Right ventricle myocardium superior (tissue), 1 donor: ENCODE measurements around the gene FILIP1L. TPM values are rescaled to one million over a fixed set of nuclear protein-coding genes. Genes with fewer than 3 reads are reported as not detected.

Experiments
- ATAC-seq: fragments of 200-7000 bp; cut with Tn5 transposase; one replicate; pipeline ENCODE4 v1.9.1; 2020; ENCODE audit warnings: mild to moderate bottlenecking; ENCODE audit not compliant: poor library complexity
- DNase-seq: peaks from one replicate; pipeline ENCODE4 v3.0.0-alpha.2; 2020
- intact Hi-C: fragments of 100-400 bp; cut with DNase I; formaldehyde crosslinking; loops from one replicate; pipeline ENCODE4 v1.11.2; 2022
- total RNA-seq: library from RNA; stranded (reverse); fragmentation: NEBNext Ultra II Directional; extraction: Animal tissue kit (Norgen Biotek cat#: 25700); gene quantifications from one replicate; pipeline ENCODE4 v1.2.1, GENCODE V29; 2021
- donor health status: DM: no; HTN: yes; CAD: no; lungs with severe emphysema.

The FILIP1L gene
- total RNA-seq, 1 donor from 2014 or later, result 39.3 TPM

DNA sequence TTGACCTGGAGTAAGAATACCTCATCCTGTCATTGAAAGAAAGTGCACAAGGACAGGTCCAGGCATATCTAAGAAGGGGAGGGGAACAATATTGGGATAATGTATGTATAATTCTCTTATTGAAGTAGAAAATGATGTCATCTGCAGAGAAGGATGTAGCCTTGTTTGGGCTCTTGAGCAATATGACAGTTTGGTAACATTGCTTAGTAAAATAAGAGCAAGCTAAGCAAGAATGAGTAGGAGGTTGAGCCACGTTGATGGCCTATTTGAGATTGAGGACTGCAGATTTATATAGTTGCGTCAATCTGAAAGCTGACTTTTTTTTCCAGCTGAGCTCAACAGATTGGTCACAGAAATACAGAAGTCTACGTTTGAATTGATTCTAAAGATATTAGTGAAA lies 145.2 kb downstream of the FILIP1L start:
- no peak for DNase-seq
- intact Hi-C loops, result no loop called here
- no peak for ATAC-seq

DNA sequence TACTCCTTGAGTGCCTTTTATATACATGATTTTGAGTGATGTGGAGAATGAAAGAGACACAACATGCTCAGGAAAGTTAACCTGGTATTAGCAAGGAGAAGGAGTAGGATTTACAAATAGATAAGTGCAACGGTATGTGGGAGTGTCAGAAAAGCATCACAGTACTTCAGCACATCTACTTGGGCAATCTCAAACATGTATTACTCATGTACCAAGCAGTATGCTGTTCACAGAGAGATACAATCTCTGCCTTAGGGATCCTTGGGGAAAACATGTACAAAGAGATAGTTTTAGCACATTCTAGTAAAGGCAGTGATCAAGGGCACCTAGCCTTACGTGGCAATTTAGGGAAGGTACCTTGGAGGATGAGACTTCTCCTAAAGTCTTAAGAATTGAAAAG lies 146.5 kb downstream of the FILIP1L start:
- DNase-seq (no peak), ATAC-seq (no peak)
- intact Hi-C loops, result no loop called here

DNA sequence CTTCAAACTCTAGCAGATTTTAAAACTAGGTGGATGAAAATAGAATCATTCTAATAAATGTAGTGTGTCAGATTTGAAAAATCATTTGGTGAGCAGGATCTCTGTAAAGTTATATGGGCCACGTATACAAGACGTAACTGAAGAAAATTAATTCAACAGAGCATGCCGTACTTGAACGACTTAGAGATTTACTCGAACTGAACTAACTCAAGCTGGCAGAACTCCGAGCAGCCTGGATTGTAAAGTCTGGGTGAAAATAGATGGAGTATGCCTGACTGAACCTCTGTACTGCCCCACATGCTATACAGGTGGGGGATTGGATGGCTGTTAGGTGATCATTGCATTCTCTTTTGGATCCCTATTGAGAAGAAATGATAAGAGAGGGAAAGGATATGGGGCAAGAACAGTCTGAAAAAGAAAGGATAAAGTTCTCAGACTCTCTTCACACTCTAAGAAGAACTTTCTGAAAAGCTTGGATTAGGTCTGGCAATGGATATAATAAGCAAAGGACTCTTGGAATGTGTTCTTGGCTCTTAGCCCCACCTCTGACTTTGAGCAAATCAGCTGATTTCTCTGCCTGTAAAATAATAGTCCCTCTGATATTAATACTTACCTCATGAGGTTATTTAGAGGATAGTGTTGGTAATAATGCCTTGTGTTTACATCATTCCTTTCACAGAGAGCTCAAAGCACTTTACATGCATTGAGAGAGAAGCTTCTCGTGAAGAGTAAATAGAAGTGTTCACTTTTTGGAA lies 147.5 kb downstream of the FILIP1L start:
- intact Hi-C loops, result no loop called here
- peak; percentile 30 for ATAC-seq
- no peak for DNase-seq

DNA sequence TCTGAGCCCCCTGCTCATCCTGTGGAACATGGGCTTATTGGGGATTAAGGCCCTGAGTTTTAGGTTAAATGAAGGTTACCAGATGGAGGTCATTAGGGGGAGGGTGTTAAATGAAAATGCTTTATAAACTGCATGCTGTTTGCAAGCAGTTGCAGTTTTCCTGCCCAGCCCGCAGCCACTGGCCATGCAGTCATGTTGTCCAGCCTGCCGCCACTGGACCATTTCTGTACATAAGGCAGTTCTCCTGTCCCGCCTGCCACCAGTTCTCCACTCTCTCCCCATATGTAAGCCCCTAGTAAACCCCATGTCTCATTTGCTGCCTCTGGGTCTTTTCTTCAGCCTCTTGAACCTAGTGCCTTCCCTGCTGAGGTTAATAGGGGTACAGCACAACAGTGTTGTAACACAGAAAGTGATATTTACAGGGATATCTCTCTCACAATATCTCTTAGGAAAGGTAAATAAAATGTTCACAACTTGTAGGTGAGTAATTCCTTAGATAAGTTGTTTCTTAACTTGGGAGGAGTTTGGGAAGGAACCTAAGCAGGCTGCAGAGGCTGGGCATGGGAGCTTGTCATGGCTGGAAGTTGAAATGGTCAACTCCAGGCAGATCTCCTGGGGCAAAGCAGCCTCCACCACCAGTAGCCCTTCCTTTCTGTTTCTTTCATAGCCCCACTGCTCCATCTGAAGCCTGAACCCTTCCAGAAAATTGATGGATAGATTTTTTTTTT lies 148.5 kb downstream of the FILIP1L start:
- peak; percentile 6 for ATAC-seq
- no peak for DNase-seq
- intact Hi-C loops, result no loop called here

DNA sequence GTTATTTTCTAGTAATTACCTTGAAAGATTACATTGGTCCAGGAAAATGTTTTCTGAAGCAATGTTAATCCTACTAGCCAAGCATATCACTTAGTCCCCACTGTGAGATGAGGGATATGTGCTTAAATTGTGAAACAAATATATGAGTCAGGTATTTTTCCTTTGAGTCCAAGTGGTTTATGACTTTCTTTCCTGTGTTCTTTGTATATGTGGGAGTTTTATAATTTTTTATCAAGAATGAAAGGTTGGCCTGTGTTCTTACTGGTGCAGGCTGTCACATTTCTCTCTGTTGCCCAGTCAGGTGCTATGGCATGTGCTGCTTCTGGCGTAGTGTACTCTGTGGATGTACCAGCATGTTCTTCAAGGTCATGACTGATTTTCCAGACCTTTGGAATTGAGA lies 149.2 kb downstream of the FILIP1L start:
- ATAC-seq (peak; percentile 60), DNase-seq (no peak)
- intact Hi-C loops, result no loop called here

DNA sequence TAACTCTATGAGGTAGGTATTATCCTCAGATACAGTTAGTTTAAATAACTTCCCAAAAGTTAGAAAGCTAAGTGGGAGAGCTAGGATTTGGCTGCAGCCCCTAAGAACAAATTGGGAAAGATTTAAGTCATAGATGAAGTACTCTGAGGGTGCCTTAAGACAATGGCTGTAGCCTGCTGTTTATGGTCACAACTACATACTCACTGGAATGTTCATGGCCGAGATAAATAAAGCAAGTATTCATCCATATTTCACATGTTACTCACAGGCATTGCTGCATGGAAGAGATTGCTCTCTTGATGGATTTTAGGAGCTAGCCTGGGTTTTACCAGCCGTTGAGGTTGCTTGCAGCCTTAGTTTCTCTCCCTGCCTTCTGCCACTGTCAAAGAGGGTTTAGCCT lies 151.6 kb downstream of the FILIP1L start:
- ATAC-seq (no peak), DNase-seq (no peak)
- intact Hi-C loops, result no loop called here

DNA sequence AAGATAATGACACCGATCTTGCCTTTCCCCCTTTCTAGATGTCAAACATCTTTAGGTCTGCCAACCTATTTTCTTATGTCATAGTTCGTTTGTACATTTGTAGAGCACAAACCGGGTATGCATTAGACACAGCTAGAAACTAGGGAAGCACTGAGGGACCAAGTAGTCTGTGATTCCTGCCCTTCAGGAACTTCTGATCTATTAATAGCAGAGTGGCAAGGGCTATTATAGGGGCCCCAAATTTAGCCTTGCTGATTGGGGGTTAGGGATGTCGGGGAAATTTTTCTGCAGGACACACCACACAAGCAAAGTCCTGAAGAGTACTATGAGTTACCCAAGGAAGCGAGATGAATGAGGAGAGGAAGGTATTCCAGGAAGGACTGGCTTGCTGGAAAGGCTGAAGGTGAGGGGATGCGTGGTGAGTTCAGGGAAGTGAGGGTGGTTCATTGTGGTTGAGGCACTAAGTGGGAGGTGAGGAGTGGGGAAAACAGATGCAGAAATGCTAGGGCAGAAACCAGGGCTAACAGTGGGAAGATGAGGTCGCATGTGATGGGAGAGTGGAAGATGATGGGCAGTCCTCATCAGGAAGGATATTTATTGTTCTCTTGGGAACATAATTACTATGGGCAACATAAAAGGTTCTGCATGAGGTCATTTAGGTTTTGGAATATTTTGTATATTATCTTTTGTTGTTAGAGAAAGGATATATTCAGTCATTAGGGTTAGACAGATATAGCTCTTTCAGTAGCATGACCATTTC lies 152.4 kb downstream of the FILIP1L start:
- no peak for DNase-seq
- intact Hi-C loops, result no loop called here
- peak; percentile 28 for ATAC-seq

DNA sequence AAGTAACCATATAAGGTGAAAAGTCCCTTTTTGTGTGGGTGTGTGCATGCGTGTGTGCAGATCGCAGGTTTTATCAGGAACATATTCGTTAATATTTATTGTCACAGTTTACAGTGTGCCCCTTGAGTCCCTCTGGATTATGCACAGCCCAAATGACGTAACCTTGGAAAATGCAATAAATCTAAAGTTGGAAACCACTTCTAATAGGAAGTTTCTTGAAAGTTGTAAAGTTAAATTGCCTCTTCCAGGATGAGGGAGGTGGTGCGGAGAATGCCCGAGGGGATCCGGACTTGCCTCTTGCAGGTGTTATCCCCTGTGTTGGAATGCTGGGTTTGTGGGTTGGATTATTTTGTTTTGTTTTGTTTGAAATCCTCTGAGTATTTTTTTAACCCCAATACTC lies 153.4 kb downstream of the FILIP1L start:
- DNase-seq, result no peak
- no peak for ATAC-seq
- intact Hi-C loops, result no loop called here

DNA sequence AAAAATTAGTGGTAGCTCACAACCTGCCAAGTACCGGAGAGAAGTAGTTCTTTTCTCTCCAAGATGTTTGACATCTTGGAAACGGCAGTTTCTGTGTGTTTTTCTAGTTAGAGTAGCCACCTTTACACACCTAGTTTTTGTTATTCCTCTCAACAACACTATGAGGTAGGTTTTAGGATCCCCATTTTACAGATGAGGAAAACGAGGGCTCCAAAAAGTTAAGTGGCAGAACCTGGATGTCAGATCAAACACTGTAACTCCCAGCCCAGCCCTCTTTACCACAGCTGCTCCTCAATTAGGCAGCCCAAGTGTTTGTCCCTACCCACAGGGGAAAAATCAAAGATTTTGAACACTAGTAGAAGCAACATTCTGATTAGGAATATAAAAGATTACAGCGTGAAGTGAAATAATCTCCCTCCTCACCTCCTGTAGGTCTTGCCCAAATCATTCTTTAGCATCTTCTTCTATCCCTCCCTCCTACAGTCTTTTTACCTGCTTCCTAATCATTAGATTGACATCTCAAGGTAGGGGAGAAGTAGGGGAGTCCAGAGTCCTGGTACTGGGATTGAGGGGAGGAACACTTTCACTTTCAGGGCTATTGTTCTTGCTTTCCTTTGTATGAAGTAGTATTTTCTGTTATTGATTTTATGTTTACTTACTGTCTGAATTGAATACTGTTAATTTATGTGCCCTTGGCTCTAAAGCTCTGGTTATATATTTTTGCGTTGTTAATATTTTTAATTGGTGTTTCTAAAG lies 154.0 kb downstream of the FILIP1L start:
- intact Hi-C loops, result no loop called here
- DNase-seq, result no peak
- no peak for ATAC-seq

DNA sequence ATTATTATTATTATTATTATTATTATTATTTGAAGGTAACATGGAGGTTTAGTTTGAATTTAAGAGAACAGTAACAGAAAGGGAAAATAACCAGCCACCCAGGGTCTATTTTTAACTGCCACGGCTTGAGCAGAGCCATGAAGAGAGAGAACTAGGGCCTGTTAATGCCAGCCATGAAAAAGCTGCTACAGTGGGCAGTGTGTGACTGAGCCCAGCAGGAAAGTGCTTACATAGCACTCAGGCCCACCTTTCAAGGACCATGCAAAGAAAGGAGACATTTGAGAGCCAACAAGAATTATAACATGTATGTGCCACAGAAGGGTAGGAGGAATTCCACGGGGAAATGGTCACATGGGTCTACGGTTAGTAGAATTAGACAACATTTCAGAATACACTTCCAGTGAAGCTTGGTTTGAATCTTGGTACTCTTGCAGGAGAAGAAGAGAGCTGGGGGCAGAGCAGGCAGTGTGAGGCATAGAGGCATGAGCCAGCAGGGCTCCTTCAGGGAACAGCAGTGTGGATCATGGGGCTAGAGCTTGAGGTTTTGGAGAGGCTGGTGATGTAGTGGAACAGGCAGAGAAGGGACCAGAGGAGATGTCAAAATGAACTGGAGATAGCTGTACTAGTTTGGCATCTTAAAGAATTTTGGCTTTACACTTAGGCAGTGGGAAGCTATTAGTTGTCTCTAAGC lies 155.9 kb downstream of the FILIP1L start:
- intact Hi-C loops, result no loop called here
- ATAC-seq, result peak; percentile 61

DNA sequence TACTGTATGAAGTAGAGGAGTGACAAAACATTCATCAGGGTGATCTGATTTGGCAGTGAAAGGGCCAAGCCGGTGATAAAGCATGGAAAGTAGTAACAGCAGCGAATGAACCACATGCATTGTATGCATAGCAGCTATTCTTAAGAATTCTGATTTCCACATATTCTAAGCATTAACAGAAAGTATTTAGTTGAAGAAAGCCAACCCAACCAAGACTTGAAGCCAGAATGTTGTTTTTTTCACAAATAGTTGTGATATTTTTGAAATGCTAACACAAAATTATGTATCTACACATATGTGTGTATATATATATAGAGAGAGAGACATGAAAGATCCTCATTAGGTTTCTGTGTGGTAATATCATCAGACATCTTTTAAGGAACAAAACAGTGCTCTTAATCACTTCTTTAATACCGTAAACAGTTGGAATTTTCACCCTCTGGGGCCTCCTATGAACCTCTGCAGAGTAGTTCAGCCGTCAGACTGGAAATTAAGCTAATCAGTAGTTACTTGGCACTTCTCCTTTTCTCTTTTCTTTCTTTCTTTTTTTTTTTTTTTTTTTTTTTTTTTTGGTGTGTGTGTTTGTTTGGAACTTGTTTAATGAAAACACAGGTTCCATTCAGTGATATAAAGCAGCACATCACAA lies 157.0 kb downstream of the FILIP1L start:
- DNase-seq (no peak), ATAC-seq (no peak)
- intact Hi-C loops, result no loop called here

More for the DNA sequence above, 155.9 kb downstream of the FILIP1L start:
- DNase-seq, result no peak

DNA sequence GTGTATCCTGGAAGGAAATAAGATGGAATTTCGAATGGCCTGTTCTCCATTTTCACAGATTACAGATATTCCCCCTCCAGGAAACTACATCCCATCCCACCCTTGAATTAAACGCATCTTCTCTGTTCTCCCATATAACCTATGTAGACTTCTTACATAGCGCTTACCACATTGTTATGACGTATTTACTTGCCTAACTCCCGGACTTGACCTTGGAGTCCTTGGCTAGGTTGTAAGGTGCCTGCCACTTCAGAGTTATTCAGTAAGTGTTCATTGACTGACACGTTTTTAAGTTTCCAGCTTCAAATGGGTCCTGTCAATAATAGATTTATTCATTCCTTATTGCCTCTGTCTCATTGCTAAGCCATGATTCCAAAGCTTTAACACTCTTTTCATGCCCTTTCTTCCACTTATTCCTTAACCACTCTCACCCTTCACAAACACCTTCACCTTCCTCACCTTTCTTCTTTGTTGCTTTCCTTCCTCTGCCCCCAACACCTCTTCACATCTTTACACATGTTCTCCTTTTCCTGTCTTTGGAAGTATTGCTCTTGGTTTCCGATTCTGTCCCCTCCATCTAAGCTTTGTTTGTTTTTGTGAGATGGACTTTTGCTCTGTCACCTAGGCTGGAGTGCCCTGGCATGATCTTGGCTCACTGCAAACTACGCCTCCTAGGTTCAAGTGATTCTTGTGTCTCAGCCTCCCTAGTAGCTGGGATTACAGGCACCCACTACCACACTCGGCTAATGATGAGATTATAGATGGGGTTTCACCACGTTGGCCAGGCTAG lies 158.3 kb downstream of the FILIP1L start:
- intact Hi-C loops, result no loop called here
- ATAC-seq (no peak), DNase-seq (no peak)

DNA sequence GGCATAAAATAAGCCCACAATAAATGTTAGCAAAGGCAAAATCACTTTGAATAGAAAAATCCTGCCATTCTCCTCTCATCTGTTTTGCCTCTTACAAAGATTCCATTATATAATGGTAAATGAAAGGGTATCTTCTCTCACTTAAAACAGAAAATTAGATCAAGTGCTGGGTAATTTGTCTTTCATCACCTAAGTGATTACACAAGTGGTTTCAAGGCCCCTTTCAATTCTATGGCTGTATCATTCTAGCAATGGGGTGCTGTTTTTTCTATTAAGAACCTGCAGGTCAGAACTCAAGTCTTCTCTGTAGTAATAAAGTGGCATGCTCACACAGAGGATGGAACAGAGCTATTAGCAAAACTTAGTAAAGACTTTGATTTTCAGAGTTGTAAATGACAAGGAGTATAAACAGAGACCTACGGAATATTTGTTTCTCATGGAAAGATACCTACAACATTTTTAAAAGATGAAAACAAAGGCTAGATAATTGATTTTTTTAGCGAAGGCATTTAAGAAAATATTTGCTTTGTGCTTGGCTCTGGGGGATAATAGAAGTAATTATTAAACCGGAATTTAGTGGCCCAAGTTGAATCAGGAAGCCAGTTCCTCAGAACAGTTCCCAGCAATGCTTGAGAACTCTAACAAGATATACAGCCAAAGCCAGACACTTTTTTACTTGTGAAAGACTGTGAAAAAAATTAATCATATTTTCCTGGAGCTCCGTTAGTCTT lies 159.2 kb downstream of the FILIP1L start:
- no peak for ATAC-seq
- no peak for DNase-seq
- intact Hi-C loops, result no loop called here

DNA sequence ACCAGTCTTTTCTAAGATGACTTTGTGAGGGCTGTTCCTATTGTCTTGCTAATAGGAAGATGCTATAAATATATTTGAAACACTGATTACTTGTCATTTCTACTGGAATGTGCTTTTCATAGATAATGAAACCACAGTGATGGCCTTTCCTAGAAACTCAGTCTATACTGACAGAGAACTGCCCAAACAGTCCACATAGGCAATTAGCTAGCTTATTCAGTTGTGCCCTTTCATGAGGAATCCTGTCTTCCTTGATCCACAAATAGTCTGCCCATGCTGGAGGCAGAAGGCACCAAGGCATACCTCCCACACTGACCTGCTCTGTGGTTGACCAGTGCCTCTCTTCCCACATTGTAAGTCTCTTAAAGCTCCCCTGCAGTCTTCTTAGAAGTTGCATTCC lies 160.7 kb downstream of the FILIP1L start:
- DNase-seq (no peak), ATAC-seq (no peak)
- intact Hi-C loops, result no loop called here

DNA sequence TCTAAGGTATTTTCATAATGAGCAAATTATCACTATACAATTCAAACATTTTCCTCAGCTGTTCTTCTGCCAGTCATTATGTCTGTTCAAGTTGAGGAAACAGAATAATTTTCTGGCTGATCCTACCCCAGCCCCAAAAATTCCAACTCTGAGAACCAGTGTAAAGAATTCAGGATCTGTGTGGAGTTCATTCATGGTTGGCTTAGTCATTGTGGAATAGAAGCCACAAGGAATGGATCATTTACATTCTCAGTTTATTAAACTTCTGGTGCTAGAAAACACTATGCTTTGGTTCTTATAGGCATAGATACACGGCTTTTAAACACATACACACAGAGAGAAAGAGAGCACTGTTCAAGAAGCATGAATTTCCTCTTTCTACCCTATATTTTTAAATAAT lies 162.0 kb downstream of the FILIP1L start:
- intact Hi-C loops, result no loop called here
- ATAC-seq (no peak), DNase-seq (no peak)

DNA sequence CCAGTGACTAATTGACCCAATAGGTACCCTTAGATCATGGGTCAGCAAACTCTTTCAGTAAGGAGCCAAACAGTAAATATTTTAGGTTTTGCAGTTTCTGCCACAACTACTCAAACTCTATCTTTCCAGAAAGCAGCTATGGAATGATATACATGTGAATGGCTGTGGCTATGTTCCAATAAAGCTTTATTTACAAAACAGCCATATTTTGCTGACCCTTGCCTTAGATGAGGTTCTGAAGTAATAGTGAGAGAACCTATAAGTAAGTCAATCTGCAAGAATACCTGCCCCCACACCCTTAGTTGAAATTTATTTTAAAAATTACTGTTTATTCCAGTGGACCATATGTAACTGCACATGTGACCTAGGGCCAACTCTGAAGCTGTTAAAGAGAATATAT lies 162.6 kb downstream of the FILIP1L start:
- DNase-seq, result no peak
- intact Hi-C loops, result no loop called here
- ATAC-seq, result no peak

DNA sequence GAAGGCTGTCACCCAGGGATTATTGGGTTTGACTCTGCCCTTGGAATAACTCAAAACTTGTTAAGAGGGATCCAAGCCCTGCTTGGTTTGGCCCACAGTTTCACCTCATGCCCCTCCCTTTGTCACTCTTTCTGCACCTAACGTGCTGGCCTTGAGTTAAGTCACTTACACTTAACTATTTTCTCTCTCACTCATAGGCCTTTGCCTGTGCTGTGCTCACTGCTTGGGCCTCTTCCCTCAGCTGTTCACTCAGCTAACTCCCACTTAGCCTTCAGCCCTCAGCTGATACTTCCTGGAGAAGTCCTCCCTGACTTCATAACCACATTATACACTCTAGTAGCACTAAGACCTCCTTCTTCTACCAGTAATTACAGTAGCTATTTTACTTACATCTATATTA lies 163.4 kb downstream of the FILIP1L start:
- ATAC-seq, result no peak
- intact Hi-C loops, result no loop called here
- DNase-seq, result no peak
